Smooth muscle cell (in vitro differentiated cells): ENCODE measurements around the gene PLET1. TPM values are rescaled to one million over a fixed set of nuclear protein-coding genes. Genes with fewer than 3 reads are reported as not detected.

ENCODE experiments used
- DNase-seq: peaks from one replicate; lab custom pipeline; 2025; ENCODE audit not compliant: unreplicated experiment; lab: John Stamatoyannopoulos, UW
- H2AFZ ChIP-seq: fragments of 200-600 bp; sonication (generic); 2 replicates; pipeline ENCODE4 v1.6.0; 2016; ENCODE audit warnings: antibody characterized with exemption, low read depth, mild to moderate bottlenecking
- H3F3A ChIP-seq: fragments of 200-600 bp; sonication (generic); 2 replicates; pipeline ENCODE4 v1.6.0; 2017; ENCODE audit warnings: antibody characterized with exemption, low read depth
- H3K27ac ChIP-seq: fragments of 200-600 bp; sonication (generic); 2 replicates; pipeline ENCODE4 v1.5.1; 2016; ENCODE audit warnings: low read depth, mild to moderate bottlenecking
- H3K27me3 ChIP-seq: fragments of 200-600 bp; sonication (generic); 2 replicates; pipeline ENCODE4 v1.6.1; 2016; ENCODE audit warnings: low read depth, mild to moderate bottlenecking
- H3K36me3 ChIP-seq: fragments of 200-600 bp; sonication (generic); 2 replicates; pipeline ENCODE4 v1.5.1; 2016; ENCODE audit warnings: low read depth
- H3K4me1 ChIP-seq: fragments of 200-600 bp; sonication (generic); 2 replicates; pipeline ENCODE4 v1.5.1; 2016; ENCODE audit warnings: low read depth
- H3K4me2 ChIP-seq: fragments of 200-600 bp; sonication (generic); 2 replicates; pipeline ENCODE4 v1.6.0; 2016; ENCODE audit warnings: mild to moderate bottlenecking
- H3K4me3 ChIP-seq: fragments of 200-600 bp; sonication (generic); 2 replicates; pipeline ENCODE4 v1.5.1; 2016; ENCODE audit warnings: mild to moderate bottlenecking
- H3K79me2 ChIP-seq: fragments of 200-600 bp; sonication (generic); 2 replicates; pipeline ENCODE4 v1.6.0; 2016; ENCODE audit warnings: low read depth, mild to moderate bottlenecking
- H3K9ac ChIP-seq: fragments of 200-600 bp; sonication (generic); 2 replicates; pipeline ENCODE4 v1.6.0; 2016; ENCODE audit warnings: low read depth
- H3K9me3 ChIP-seq: fragments of 200-600 bp; sonication (generic); replicated peaks from 2 replicates; pipeline ENCODE4 v1.5.1; 2016; ENCODE audit warnings: low read depth
- H4K20me1 ChIP-seq: fragments of 200-600 bp; sonication (generic); 2 replicates; pipeline ENCODE4 v1.6.0; 2016; ENCODE audit warnings: low read depth
- CTCF ChIP-seq: fragments of 200-600 bp; sonication (generic); IDR thresholded peaks from 2 replicates; pipeline ENCODE4 v1.5.1; 2017; ENCODE audit warnings: borderline replicate concordance, mild to moderate bottlenecking, antibody characterized with exemption; ENCODE audit not compliant: insufficient read depth, poor library complexity, severe bottlenecking
- WGBS: methylation state at CpG from one replicate; pipeline ENCODE4 v1.1.7; 2016; ENCODE audit warnings: low lambda C conversion rate; 5-methylcytosine and 5-hydroxymethylcytosine counted together
- polyA plus RNA-seq: library from polyadenylated mRNA; unstranded; fragments of >200 nt; fragmentation: Nextera tagmentation; extraction: Ambion mirVana; gene quantifications from 2 replicates; pipeline ENCODE4 v1.2.1, GENCODE V29; 2016
- total RNA-seq: library from RNA; depleted of rRNA; stranded (reverse); fragments of >200 nt; gene quantifications from 2 replicates; pipeline ENCODE4 v1.2.3, GENCODE V29; 2014

The PLET1 gene
- total and polyA plus RNA-seq, 2 experiments from 2014 or later = not detected

- H3K4me3 ChIP-seq = no peak overlapping the region
- whole genome bisulfite sequencing = 82% methylated on average over 17 of the region's 17 CpGs
- H3K9ac ChIP-seq = no peak overlapping the region
- no peak for TF ChIP-seq CTCF
- no peaks in the 10 kb centered on the region for H3K27me3 ChIP-seq
- no peak overlapping the region for H3K4me2 ChIP-seq
- no peak for DNase-seq
- H3K4me1 ChIP-seq = peaks cover 12% of the 10 kb centered on the region
- no peaks in the 10 kb centered on the region for H3K36me3 ChIP-seq
- no peak overlapping the region for H3K27ac ChIP-seq
- H3F3A ChIP-seq = peaks cover 5% of the 10 kb centered on the region
- no peaks in the 10 kb centered on the region for H3K9me3 ChIP-seq
- no peak overlapping the region for H2AFZ ChIP-seq
- no peaks in the 10 kb centered on the region for H4K20me1 ChIP-seq
- H3K79me2 ChIP-seq = no peaks in the 10 kb centered on the region
These were observed 39.6 kb upstream of the PLET1 start for GRCh38 chr11:112300094-112300786.

GRCh38 chr11:112298535-112298934 lies 37.9 kb upstream of the PLET1 start:
- Histone ChIP-seq H3K9ac (no peak overlapping the region), H4K20me1 (no peaks in the 10 kb centered on the region), H2AFZ (no peak overlapping the region), H3K4me2 (no peak overlapping the region), H3K4me3 (no peak overlapping the region), H3K36me3 (no peaks in the 10 kb centered on the region), H3K9me3 (no peaks in the 10 kb centered on the region), H3K27me3 (no peaks in the 10 kb centered on the region), H3F3A (peaks cover 5% of the 10 kb centered on the region), H3K79me2 (no peaks in the 10 kb centered on the region), H3K4me1 (peaks cover 12% of the 10 kb centered on the region), H3K27ac (no peak overlapping the region)
- WGBS = 92% methylated on average over 9 of the region's 9 CpGs
- TF ChIP-seq CTCF = no peak
- DNase-seq = no peak

GRCh38 chr11:112297248-112297866 lies 36.7 kb upstream of the PLET1 start:
- no peak overlapping the region for H3K4me2 ChIP-seq
- no peaks in the 10 kb centered on the region for H3K9me3 ChIP-seq
- no peak overlapping the region for H3K4me3 ChIP-seq
- no peak overlapping the region for H2AFZ ChIP-seq
- H3K36me3 ChIP-seq = no peaks in the 10 kb centered on the region
- no peaks in the 10 kb centered on the region for H3K79me2 ChIP-seq
- H3K27ac ChIP-seq = no peak overlapping the region
- peaks cover 9% of the 10 kb centered on the region for H3K4me1 ChIP-seq
- WGBS = 95% methylated on average over 7 of the region's 7 CpGs
- no peaks in the 10 kb centered on the region for H4K20me1 ChIP-seq
- no peak for TF ChIP-seq CTCF
- H3K9ac ChIP-seq = no peak overlapping the region
- H3K27me3 ChIP-seq = no peaks in the 10 kb centered on the region
- DNase-seq = no peak
- peaks cover 4% of the 10 kb centered on the region for H3F3A ChIP-seq
